ENCODE results near the gene FSD1.
"Not testable (repeated sequence)": the region's sequence is repeated elsewhere in the genome, so short reads cannot be mapped to it uniquely, and the experiment has no call there.

The FSD1 gene

GRCh38 chr19:4284176-4284958 lies 20.0 kb upstream of the FSD1 start:
- in situ Hi-C loops (cut with MboI; ENCODE audit: low sequenced_read_pairs), result no loop called here

- in situ Hi-C loops (cut with MboI; ENCODE audit: low sequenced_read_pairs), result no loop called here
Observed at GRCh38 chr19:4284974-4285373, 19.4 kb upstream of the FSD1 start.

GRCh38 chr19:4286141-4286540 lies 18.3 kb upstream of the FSD1 start:
- in situ Hi-C loops (cut with MboI; ENCODE audit: low sequenced_read_pairs), result not testable (repeated sequence)

DNA sequence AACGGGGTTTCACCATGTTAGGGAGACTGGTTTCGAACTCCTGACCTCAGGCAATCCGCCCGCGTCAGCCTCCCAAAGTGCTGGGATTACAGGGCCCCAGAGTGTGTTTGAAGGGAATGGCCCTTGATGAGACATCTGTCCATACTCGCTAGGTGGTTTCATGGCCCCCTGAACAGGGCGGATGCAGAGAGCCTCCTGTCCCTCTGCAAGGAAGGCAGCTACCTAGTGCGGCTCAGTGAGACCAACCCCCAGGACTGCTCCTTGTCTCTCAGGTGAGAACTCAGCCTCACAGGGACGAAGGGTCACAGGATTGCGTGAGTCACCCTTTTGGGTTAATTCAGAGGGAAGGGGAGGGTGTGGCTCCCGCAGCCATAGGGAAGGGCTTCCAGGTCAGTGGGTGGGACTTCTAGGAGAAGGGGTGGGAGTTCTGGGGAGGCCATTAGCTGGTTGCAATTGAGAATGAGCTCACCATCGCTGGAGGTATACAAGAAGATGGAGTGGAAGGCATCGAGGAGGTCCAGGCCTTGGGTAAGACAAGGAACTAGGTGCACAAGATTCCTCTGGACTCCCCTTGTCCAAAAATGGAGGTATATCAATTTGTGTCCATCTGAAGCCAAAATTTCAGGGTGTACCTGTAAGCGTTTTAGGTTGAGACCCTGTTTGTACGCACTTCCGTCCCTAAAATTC lies 16.2 kb upstream of the FSD1 start:
- in situ Hi-C loops (cut with MboI; ENCODE audit: low sequenced_read_pairs), result no loop called here

GRCh38 chr19:4291184-4291732 lies 13.1 kb upstream of the FSD1 start:
- in situ Hi-C loops (cut with MboI; ENCODE audit: low sequenced_read_pairs), result no loop called here

DNA sequence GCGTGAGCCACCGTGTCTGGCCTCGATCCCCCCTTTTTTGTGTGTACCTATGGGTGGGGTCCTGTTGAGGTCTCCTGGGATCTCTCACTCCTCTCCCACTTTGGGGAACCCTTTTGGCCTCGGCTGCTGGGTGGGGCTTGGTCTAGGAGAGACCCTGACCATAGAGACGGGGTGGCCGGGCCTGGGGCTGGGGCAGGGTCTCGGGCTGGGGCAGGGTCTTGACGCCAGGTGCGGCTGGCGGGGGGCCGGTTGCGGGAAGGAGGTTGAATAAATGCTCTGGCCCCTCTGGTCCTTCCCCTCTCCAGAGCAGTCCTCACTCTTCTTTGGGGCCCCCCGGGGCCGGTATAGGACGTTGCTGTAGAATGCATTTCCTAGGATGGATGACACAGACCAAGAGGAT lies 11.9 kb upstream of the FSD1 start:
- in situ Hi-C loops (cut with MboI; ENCODE audit: low sequenced_read_pairs), result no loop called here

DNA sequence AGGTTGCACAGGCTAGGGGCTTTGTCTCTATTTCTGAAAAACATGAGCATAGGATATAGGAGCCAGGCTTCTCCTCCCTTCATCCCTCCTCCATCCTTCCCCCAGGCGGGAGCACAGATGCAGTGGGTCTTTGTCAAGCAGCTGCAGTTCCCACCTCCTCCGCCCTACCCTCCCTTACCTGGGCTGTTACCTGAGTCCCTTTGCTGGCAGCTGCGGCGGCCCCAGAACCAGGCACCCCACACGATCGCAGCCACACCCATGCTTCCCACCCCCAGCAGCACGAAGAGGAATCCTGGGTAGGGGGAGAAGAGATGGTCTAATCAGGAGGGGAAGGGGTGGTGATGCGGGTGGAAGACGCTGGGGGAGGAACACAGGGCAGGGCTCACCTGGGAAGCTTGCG lies 10.0 kb upstream of the FSD1 start:
- in situ Hi-C loops (cut with MboI; ENCODE audit: low sequenced_read_pairs), result no loop called here

DNA sequence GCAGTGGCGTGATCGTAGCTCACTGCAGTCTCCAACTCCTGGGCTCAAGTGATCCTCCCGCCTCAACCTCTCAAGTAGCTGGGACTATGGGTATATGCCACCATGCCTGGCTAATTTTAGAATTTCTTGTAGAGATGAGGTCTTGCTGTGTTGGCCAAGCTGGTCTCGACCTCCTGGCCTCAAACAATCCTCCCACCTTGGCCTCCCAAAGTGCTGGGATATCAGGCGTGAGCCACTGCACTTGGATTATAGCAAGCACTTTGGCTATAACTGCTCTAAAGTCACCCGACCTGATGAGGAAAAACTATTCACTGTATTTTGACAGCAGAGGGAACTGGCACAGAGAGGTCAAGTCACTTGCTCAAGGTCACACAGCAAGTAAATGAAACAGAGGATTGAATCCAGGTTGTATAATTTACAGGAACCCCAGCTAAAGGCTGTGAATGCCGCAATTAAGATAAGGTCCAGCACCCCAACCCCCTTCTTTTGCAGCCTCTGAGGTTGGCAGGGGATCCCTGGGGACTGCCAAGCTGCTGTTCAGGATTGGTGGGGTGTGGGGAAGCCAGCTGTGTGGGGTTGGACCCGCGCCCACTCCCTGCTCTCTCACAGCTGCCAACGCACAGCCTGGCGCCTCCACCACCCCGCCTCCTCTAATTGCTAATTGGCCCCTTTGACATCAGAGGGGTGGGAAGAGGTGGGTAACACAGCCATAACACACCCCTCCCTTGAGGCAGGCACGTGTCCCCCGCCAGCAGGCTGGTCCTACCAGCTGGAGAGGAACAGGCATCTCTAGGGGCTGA lies 8.2 kb upstream of the FSD1 start:
- in situ Hi-C loops (cut with MboI; ENCODE audit: low sequenced_read_pairs), result no loop called here

DNA sequence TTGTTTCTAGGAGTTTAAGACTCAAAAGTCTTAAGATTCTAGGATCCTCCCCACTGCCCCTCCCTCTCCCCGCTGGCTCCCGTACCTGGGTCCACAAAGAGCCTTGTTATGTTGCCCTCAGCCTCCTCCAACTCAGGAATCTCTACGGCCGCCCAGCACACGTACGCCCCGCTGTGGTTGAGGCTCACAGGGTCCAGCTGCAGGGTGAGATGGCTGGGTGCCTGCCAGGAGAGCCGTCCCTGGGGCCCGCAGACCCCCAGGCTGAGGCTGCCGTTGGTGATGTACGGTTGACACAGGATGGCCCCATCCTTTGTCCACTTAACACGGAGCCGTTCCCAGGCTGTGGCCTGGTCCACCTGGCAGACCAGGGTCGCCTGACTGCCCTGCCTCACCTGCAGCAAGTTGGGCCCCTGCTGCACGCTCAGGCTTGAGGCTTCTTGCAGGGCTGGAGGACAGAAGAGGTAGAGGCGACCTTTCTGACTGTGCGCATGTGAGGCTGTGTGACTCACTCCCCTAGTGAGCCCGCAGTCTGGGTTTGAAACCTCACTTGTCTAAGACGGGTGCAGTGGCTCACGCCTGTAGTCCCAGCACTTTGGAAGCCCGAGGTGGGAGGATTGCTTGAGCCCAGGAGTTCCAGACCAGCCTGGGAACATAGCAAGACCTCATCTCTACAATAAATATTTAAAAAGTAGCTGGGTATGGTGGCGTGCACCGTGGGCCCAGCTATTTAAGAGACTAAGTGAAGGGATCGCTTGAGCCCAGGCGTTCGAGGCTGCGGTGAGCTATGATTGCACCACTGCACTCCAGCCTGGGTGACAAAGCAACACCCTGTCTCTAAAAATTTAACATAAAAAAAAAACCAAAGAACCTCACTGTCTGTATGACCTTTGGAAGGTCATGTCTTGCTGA lies 6.2 kb upstream of the FSD1 start:
- in situ Hi-C loops (cut with MboI; ENCODE audit: low sequenced_read_pairs), result no loop called here

GRCh38 chr19:4298810-4299550 lies 5.4 kb upstream of the FSD1 start:
- in situ Hi-C loops (cut with MboI; ENCODE audit: low sequenced_read_pairs), result no loop called here

GRCh38 chr19:4300589-4300988 lies 3.8 kb upstream of the FSD1 start:
- in situ Hi-C loops (cut with MboI; ENCODE audit: low sequenced_read_pairs), result no loop called here

DNA sequence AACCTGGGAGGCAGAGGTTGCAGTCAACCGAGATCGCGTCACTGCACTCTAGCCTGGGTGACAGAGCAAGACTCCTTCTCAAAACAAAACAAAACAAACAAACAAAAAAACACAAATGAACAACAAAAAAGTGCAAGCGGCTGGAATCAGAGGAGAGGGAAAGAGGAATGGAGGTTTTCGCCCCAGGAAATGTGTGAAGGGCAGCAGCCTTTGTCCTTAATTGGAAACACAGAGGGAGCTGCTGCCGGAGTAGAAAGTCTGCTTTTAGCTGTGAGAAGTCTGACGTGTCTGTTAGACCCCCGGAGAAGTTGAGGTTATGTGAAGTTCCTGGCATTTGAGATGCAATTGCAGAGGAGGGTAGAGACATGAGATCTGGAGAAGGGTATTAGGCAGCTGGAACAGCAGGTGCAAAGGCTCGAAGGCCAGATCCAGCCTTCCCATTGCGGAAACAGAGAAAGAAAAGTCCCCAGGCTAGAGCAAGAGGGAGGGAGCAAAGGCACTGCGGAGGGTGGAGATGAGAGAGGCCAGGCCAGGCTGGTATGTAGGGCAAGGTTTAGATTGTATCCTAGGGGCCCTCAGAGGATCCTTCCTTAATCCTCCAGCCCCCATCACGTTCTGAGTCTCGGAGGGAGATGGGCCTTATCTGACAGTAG lies 2.7 kb upstream of the FSD1 start:
- in situ Hi-C loops (cut with MboI; ENCODE audit: low sequenced_read_pairs), result no loop called here

- in situ Hi-C loops (cut with MboI; ENCODE audit: low sequenced_read_pairs), result no loop called here
Observed at GRCh38 chr19:4302243-4302640, 2.2 kb upstream of the FSD1 start, which contains the start of gene TMIGD2. TSS of gene TMIGD2 (minus strand) at chr19:4302389. CDS start at chr19:4302385, 4 bp downstream.

DNA sequence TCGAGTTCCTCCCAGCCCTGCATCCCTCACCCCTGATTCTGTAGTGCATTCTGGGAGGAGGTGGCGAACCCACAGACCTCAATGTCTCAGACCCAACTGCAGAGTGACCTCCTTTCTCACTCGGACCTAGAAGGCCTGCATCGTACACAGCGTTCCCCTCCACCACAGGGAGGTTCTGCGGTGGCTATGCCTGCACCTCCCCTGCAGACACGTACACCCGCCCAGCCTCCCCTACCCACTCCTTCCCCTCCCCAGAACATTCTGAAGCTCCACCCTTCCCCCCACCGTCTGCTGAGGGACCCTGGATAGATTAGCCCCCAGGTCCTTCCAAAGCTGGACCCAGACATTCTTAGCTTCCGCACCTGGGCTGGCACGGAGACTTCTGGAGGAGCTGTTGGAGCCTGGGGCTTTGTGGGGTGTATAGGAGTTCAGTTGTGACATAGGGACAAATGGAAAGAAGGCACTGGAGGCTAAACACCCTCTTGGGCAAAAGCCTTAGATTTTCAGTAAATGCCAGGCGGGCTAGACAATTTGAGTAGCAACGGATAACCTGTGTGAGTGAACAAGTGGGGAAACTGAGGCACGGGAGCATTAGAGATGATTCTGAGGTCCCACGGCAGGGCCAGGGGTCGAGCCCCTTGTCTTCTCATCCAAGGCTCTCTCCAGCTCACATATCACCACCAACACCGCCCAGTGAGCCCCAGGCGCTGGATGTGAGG lies 420 bp upstream of the FSD1 start:
- in situ Hi-C loops (cut with MboI; ENCODE audit: low sequenced_read_pairs), result no loop called here

DNA sequence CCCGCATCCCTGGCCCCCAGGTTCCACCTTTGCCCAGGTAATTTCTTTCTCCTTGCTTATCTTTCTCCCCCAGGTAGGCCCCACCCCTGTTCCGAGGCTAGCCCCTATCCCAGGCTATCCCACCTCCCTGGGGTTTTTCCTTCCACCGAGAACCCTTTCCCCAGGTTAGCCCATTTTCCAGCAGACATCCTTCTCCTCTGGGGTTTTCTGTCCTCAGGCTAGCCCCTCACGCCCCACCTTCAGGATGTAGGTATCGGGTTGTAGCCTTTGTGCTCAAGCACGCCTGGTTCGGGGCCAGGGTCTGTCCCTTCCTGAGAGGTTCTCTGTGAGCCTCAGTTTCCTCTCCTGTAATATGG lies 837 bp downstream of the FSD1 start:
- in situ Hi-C loops (cut with MboI; ENCODE audit: low sequenced_read_pairs), result no loop called here

- in situ Hi-C loops (cut with MboI; ENCODE audit: low sequenced_read_pairs), result no loop called here
Observed at GRCh38 chr19:4305659-4306058, 1.3 kb downstream of the FSD1 start.

- in situ Hi-C loops (cut with MboI; ENCODE audit: low sequenced_read_pairs), result no loop called here
Observed at GRCh38 chr19:4310247-4311121, 6.1 kb downstream of the FSD1 start.

Measured in HL-60/S4 treated with phorbol 12-myristate 13-acetate at 8.2 ng/mL for 4 days and 3 days (cell line).